GM18511 (cell line): Measurements from ENCODE around the gene LGALS8.
"Not testable (repeated sequence)": the region's sequence is repeated elsewhere in the genome, so short reads cannot be mapped to it uniquely, and the experiment has no call there.

Source experiments
- ATAC-seq: cut with Tn5 transposase; IDR thresholded peaks from one replicate; pipeline ENCODE4 v1.9.1; 2021; ENCODE audit warnings: mild to moderate bottlenecking, moderate library complexity; ENCODE audit not compliant: unreplicated experiment

The LGALS8 gene

DNA sequence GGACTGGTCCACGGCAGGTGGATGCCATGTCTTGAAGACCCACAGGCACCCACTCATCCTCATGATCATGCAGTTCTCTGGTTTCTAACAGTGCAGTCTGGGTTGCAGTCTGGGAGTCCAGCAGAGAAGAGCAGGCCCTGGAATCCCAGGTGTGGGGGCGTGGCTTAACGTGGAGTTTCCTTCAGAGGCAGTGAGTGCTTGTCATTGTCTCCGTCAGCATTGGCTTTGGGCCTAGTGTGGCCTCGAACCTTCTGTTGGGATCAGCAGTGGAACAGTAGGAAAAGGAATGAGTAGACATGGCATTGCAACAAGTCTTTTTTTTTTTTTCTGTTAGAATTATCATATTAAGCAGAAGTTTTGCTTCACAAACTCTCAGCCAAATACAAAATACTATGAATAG, 12.8 kb downstream of the LGALS8 start:
- ATAC-seq = no peak

GRCh38 chr1:236540813-236541465, 17.2 kb downstream of the LGALS8 start:
- ATAC-seq = no peak

- no peak for ATAC-seq
These were observed 17.9 kb downstream of the LGALS8 start for GRCh38 chr1:236541710-236542109.

GRCh38 chr1:236543065-236543669, 19.4 kb downstream of the LGALS8 start:
- no peak for ATAC-seq

GRCh38 chr1:236545621-236546169, 21.9 kb downstream of the LGALS8 start:
- ATAC-seq = no peak

DNA sequence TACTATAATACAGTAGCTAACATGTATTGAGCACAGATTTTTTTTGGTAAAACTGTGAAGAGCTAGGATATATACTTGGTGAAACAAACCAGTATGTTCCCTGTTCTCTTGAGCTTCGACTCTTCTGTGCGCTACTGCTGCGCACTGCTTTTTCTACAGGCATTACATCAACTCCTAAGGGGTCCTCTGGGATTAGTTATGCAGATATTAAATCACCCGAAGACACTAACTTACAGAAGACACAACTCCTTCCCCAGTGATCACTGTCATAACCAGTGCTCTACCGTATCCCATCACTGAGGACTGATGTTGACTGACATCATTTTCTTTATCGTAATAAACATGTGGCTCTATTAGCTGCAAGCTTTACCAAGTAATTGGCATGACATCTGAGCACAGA, 24.7 kb downstream of the LGALS8 start:
- no peak for ATAC-seq

DNA sequence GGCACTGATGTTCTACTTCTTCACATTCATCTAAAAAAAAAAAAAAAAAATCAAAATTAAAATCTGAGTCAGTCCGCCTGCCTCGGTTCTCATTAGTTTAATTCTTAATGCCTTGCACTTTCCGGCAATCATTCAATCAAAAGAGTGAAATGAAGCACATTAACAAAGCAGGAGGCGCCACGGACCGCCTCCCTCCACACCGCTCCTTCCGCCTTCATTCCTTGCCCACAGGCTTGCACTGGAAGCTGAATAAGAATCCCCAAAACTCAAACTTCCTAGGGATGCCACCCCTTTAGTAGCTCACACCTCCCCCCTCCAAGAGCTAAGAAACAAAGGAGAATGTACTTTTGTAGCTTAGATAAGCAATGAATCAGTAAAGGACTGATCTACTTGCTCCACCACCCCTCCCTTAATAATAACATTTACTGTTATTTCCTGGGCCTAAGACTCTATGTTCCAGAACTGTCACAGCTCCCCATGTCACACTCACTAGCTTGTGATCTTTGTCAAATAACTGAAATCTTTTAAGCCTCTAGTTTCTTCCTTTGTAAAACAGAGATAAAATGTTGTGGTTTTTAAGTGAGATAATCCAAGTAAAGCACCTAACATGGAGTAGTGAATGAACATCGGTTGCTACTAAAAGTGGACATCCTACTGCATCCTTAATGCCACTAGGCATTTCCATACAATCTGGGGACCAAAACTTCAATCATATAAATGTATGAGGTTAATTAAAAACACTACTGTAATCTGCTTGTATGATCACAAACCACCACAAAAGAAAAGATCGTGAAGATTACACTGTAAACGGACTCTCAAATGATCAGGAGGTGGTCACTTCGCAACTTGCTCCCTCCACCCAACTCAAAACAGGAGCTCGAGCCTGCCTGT, 27.4 kb downstream of the LGALS8 start:
- no peak for ATAC-seq

GRCh38 chr1:236552096-236552495, 28.3 kb downstream of the LGALS8 start:
- ATAC-seq = no peak

GRCh38 chr1:236552901-236553300, 29.1 kb downstream of the LGALS8 start:
- no peak for ATAC-seq

DNA sequence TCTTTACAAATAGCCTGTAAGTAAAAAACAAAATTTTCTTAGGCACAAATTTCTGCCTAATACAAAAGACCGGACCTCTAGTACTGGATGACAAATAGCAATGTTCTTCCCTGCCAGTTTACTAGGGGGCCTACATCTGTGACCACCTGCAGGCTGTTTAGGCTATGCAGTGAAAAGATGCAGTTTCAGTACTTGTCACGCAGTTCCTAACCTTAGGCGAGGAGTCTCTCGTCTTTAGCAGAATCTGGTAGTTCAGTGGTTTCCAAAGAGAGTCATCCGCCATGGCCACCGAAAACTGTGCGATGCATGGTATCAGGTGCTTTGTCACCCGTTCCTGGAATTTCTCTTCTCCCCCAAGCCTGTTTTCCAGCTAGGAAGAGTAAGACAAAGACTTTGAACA, 29.6 kb downstream of the LGALS8 start:
- no peak for ATAC-seq

- ATAC-seq = no peak
These were observed 32.8 kb downstream of the LGALS8 start for GRCh38 chr1:236556606-236557005.

DNA sequence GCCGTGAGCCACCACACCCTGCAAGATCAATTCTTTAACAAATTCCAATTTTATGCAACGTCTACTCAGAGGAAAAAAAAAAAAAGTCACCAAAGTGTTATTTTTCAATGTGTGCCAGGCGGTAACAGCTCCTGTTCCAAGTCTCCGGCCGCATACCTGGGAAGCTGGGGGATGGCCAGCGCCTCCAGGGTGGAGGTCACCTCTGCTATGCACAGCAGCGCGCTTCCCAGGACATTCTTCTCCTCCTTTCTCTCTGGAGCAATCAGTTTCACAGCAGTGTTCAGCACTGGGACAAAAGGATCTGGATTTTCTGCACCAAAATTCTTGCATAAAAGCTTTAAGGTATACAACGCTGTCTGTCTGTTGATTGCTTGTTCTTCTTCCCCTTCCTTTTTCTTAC, 34.3 kb downstream of the LGALS8 start:
- ATAC-seq = no peak

GRCh38 chr1:236558846-236559245, 35.1 kb downstream of the LGALS8 start:
- ATAC-seq = no peak

- ATAC-seq = no peak
These were observed 36.5 kb downstream of the LGALS8 start for GRCh38 chr1:236560213-236560771.

DNA sequence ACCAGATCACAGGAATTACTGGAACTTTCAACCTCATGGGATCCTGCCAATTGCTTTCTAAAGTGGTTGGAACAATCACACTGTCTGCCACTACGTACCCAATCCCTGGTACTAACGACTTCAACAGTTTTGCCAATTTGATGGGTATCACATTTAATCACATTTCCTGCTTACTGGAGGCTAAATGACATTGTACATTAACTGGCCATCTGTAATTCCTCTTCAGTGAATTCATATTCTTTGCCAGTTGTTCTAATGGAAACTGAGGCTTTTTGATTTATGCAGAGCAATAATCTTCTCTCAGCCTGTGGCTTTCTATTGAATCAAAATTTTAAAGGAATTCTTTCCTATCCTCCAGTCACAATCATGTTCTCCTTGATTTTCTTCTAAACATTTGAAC, 38.2 kb downstream of the LGALS8 start:
- no peak for ATAC-seq

- no peak for ATAC-seq
These were observed 41.7 kb downstream of the LGALS8 start for GRCh38 chr1:236565530-236565929.

DNA sequence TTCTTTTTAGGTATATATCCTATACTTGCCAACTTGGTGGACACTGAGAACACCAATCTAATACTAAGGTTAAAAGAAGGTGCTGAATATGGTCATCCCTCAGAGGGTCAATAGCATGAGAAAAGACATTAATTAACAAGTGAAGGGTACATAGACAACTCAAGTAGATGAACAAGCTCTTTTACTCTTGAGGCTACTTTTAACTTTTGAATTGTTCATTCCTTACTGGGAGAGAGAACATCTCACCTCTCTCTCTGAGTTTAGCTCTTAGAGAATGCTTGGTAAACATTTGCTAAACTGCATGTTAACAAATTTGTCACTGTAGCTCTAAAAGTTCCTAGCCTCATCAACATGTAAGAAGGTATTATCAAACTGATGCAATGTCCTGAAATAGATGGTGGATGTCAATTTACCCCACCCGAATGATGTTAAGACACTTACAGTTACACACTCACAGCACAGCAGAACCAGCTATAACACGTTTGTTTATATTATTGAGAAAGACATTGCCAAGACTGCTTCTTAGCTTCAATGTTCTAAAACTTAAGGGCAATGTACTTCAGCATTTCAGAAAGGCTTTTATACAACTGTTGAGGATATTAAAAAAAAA, 44.6 kb downstream of the LGALS8 start:
- ATAC-seq = no peak

GRCh38 chr1:236575523-236575922, 51.7 kb downstream of the LGALS8 start:
- no peak for ATAC-seq

GRCh38 chr1:236576004-236576403, 52.2 kb downstream of the LGALS8 start:
- ATAC-seq = no peak

DNA sequence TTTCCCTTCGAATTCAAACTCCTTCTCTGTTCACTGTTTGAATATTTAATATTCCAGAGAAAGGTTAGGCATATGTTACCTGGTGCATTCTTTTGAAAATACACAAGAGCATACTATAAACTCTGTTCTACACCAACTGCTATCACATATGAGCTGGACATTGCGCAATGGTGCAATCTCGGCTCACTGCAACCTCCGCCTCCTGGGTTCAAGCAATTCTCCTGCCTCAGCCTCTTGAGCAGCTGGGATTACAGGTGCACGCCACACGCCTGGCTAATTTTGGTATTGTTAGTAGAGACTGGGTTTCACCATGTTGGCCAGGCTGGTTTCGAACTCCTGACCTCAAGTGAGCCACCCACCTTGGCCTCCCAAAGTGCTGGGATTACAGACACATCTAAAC, 53.3 kb downstream of the LGALS8 start:
- ATAC-seq = not testable (repeated sequence)

DNA sequence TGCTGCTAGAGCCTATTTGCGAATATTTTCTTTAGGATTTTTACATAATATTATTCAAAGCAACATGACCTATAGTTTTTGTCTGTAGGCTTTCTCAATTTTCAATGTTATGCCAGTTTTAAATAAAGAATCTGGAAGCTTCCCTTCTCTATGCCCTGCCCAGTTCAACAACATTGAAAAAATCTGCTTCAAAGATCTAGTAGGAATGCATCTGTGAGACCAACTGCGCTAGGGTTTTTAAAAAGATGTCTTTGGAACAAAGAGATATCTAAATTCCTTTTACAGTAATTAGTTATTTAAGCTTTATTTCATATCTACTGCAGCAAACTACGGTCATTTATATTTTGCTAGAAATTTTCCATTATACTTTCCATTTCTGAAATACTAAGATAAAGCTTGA, 54.9 kb downstream of the LGALS8 start:
- ATAC-seq = no peak
